ENCODE data around the gene CSRNP3. TPM values are rescaled to one million over a fixed set of nuclear protein-coding genes. Genes with fewer than 3 reads are reported as not detected.

The CSRNP3 gene
- polyA plus RNA-seq, 1 donor (not counting 4 experiments of a cell fraction or from before 2014, with no cell fraction given) = 0.87 TPM

GRCh38 chr2:165674780-165675179 lies 205.3 kb downstream of the CSRNP3 start:
- no peak overlapping the region for H2AFZ ChIP-seq (ENCODE audit: control insufficient read depth, low read length)
- no peaks in the 10 kb centered on the region for H3K9me1 ChIP-seq (ENCODE audit: control insufficient read depth, extremely low read depth, insufficient read depth, low read length)
- no peak overlapping the region for H3K4me2 ChIP-seq (ENCODE audit: control insufficient read depth, extremely low read depth, insufficient read depth, low read depth, low read length)
- FAIRE-seq = no peak
- H3K36me3 ChIP-seq (ENCODE audit: control insufficient read depth in 2 of 2, extremely low read depth in 1 of 2, insufficient read depth in 2 of 2, low read length in 2 of 2) = no peaks in the 10 kb centered on the region
- no peak for TF ChIP-seq CTCF (optimal IDR thresholded peaks at IDR 0.05 in 1 of 3, IDR thresholded peaks at IDR 0.05 in 1 of 3, conservative IDR thresholded peaks at IDR 0.05 in 1 of 3; ENCODE audit: extremely low read depth in 1 of 3, insufficient read depth in 2 of 3, low read length in 3 of 3)
- TF ChIP-seq EZH2 (IDR thresholded peaks at IDR 0.05; ENCODE audit: low read length) = no peak
- H3K4me3 ChIP-seq (ENCODE audit: control insufficient read depth in 2 of 3, extremely low read depth in 1 of 3, insufficient read depth in 2 of 3, low read depth in 1 of 3, low read length in 3 of 3) = no peak overlapping the region
- H3K27me3 ChIP-seq (ENCODE audit: control insufficient read depth, extremely low read depth, insufficient read depth, low read length) = no peaks in the 10 kb centered on the region
- H3K79me2 ChIP-seq (ENCODE audit: control insufficient read depth, insufficient read depth, low read length) = no peaks in the 10 kb centered on the region
- H3K9ac ChIP-seq (ENCODE audit: control insufficient read depth, extremely low read depth, insufficient read depth, low read length) = no peak overlapping the region
- H3K9me3 ChIP-seq (ENCODE audit: control insufficient read depth, low read depth, low read length) = no peaks in the 10 kb centered on the region
- no peaks in the 10 kb centered on the region for H3K4me1 ChIP-seq (ENCODE audit: control insufficient read depth, extremely low read depth, insufficient read depth, low read length)
- no peaks in the 10 kb centered on the region for H4K20me1 ChIP-seq (ENCODE audit: control insufficient read depth, extremely low read depth, insufficient read depth, low read length)
- dilution Hi-C loops (cut with MboI; ENCODE audit: extremely low pct_ligation_motif_present, low sequenced_read_pairs) = loop anchor here (25.0 kb wide), 1 partner anchor 262 kb away; no protein-coding TSS in a partner anchor
- H3K27ac ChIP-seq (ENCODE audit: control insufficient read depth, insufficient read depth, low read length) = no peak overlapping the region
- DNase-seq (ENCODE audit: low read depth, low spot score) = no peak

GRCh38 chr2:165675551-165675968 lies 206.1 kb downstream of the CSRNP3 start:
- H3K9ac ChIP-seq (ENCODE audit: control insufficient read depth, extremely low read depth, insufficient read depth, low read length) = no peak overlapping the region
- no peak overlapping the region for H2AFZ ChIP-seq (ENCODE audit: control insufficient read depth, low read length)
- H3K4me3 ChIP-seq (ENCODE audit: control insufficient read depth in 2 of 3, extremely low read depth in 1 of 3, insufficient read depth in 2 of 3, low read depth in 1 of 3, low read length in 3 of 3) = no peak overlapping the region
- dilution Hi-C loops (cut with MboI; ENCODE audit: extremely low pct_ligation_motif_present, low sequenced_read_pairs) = loop anchor here (25.0 kb wide), 1 partner anchor 263 kb away; no protein-coding TSS in a partner anchor
- H3K27me3 ChIP-seq (ENCODE audit: control insufficient read depth, extremely low read depth, insufficient read depth, low read length) = no peaks in the 10 kb centered on the region
- no peak for FAIRE-seq
- no peaks in the 10 kb centered on the region for H3K4me1 ChIP-seq (ENCODE audit: control insufficient read depth, extremely low read depth, insufficient read depth, low read length)
- no peak overlapping the region for H3K27ac ChIP-seq (ENCODE audit: control insufficient read depth, insufficient read depth, low read length)
- no peak overlapping the region for H3K4me2 ChIP-seq (ENCODE audit: control insufficient read depth, extremely low read depth, insufficient read depth, low read depth, low read length)
- no peak for DNase-seq (ENCODE audit: low read depth, low spot score)
- no peaks in the 10 kb centered on the region for H3K79me2 ChIP-seq (ENCODE audit: control insufficient read depth, insufficient read depth, low read length)
- no peaks in the 10 kb centered on the region for H3K9me3 ChIP-seq (ENCODE audit: control insufficient read depth, low read depth, low read length)
- H3K9me1 ChIP-seq (ENCODE audit: control insufficient read depth, extremely low read depth, insufficient read depth, low read length) = no peaks in the 10 kb centered on the region
- TF ChIP-seq EZH2 (IDR thresholded peaks at IDR 0.05; ENCODE audit: low read length) (no peak), CTCF (optimal IDR thresholded peaks at IDR 0.05 in 1 of 3, IDR thresholded peaks at IDR 0.05 in 1 of 3, conservative IDR thresholded peaks at IDR 0.05 in 1 of 3; ENCODE audit: extremely low read depth in 1 of 3, insufficient read depth in 2 of 3, low read length in 3 of 3) (no peak)
- no peaks in the 10 kb centered on the region for H4K20me1 ChIP-seq (ENCODE audit: control insufficient read depth, extremely low read depth, insufficient read depth, low read length)
- no peaks in the 10 kb centered on the region for H3K36me3 ChIP-seq (ENCODE audit: control insufficient read depth in 2 of 2, extremely low read depth in 1 of 2, insufficient read depth in 2 of 2, low read length in 2 of 2)
